Measurements from ENCODE around the gene GRID1. TPM values are rescaled to one million over a fixed set of nuclear protein-coding genes. Genes with fewer than 3 reads are reported as not detected.

The GRID1 gene
- total RNA-seq, 1 experiment from 2014 or later: 5.6 TPM

GRCh38 chr10:86299562-86299961 is 67.0 kb downstream of the GRID1 start:
- H3K9ac ChIP-seq (ENCODE audit: low read length): no peak overlapping the region
- no peak overlapping the region for H3K4me2 ChIP-seq (ENCODE audit: low read length)
- H3K9me2 ChIP-seq (ENCODE audit: insufficient read depth): no peaks in the 10 kb centered on the region
- H3K4me3 ChIP-seq (replicated peaks in 1 of 2; ENCODE audit: low read depth in 1 of 2, low read length in 2 of 2): no peak overlapping the region
- intact Hi-C loops (cut with micrococcal nuclease): no loop called here
- no peak for TF ChIP-seq EGR1 (IDR thresholded peaks at IDR 0.05; ENCODE audit: low read depth)
- TF ChIP-seq ZNF274 (IDR thresholded peaks at IDR 0.05; ENCODE audit: low read depth, low read length): no peak
- TF ChIP-seq RAD21 (IDR thresholded peaks at IDR 0.05; ENCODE audit: low read depth): no peak
- TF ChIP-seq FOSL1 (IDR thresholded peaks at IDR 0.05; ENCODE audit: low read depth): no peak
- TF ChIP-seq ATF3 (IDR thresholded peaks at IDR 0.05): no peak
- no peak for TF ChIP-seq TCF7L2 (IDR thresholded peaks at IDR 0.05; ENCODE audit: borderline replicate concordance, extremely low read depth, insufficient read depth, insufficient read length)
- TF ChIP-seq SP1 (IDR thresholded peaks at IDR 0.05; ENCODE audit: low read depth): no peak
- no peak for TF ChIP-seq CTCF (IDR thresholded peaks at IDR 0.05 in 2 of 3, conservative IDR thresholded peaks at IDR 0.05 in 1 of 3; ENCODE audit: borderline replicate concordance in 1 of 3, insufficient read depth in 1 of 3, low read depth in 2 of 3, low read length in 2 of 3)
- TF ChIP-seq REST (IDR thresholded peaks at IDR 0.05; ENCODE audit: low read depth): no peak
- no peak for TF ChIP-seq JUND (IDR thresholded peaks at IDR 0.05)
- TF ChIP-seq ZFX (IDR thresholded peaks at IDR 0.05): no peak
- no peak for TF ChIP-seq CBX3 (IDR thresholded peaks at IDR 0.05; ENCODE audit: low read depth)
- no peak for TF ChIP-seq POLR2AphosphoS5 (IDR thresholded peaks at IDR 0.05; ENCODE audit: low read depth, low read length)
- no peak for TF ChIP-seq ZBTB33 (IDR thresholded peaks at IDR 0.05; ENCODE audit: extremely low read depth, insufficient replicate concordance, low read length)
- no peak for TF ChIP-seq EZH2 (IDR thresholded peaks at IDR 0.05)
- TF ChIP-seq MAX (IDR thresholded peaks at IDR 0.05): no peak
- TF ChIP-seq EZH2phosphoT487 (IDR thresholded peaks at IDR 0.05; ENCODE audit: borderline replicate concordance): no peak
- TF ChIP-seq ELF1 (IDR thresholded peaks at IDR 0.05; ENCODE audit: borderline replicate concordance, low read depth): no peak
- H3K36me3 ChIP-seq (ENCODE audit: control insufficient read depth in 1 of 2, insufficient read depth in 2 of 2, low read length in 2 of 2): no peaks in the 10 kb centered on the region
- ATAC-seq (no peak), DNase-seq (ENCODE audit: low read depth, low spot score) (no peak)
- no peak overlapping the region for H3K27ac ChIP-seq (ENCODE audit: low read depth, low read length)
- no peaks in the 10 kb centered on the region for H3K9me3 ChIP-seq (ENCODE audit: control insufficient read depth in 1 of 2, insufficient read depth in 1 of 2, low read depth in 1 of 2, low read length in 2 of 2)
- H3K27me3 ChIP-seq (ENCODE audit: insufficient read depth, low read length): no peaks in the 10 kb centered on the region; the same call in 1 of the 2 replicates
- H3K79me2 ChIP-seq (ENCODE audit: insufficient read depth, low read length): no peaks in the 10 kb centered on the region
- ChIA-PET CTCF (no interaction called here), RAD21 (ENCODE audit: low non-redundant PET in 1 of 2, low total read pairs in 2 of 2, uncharacterized antibody in 2 of 2, unreplicated experiment in 2 of 2) (no interaction called here), POLR2A (no interaction called here)
- H2AFZ ChIP-seq (ENCODE audit: low read depth, low read length, poor library complexity, severe bottlenecking): no peak overlapping the region
- no TSS peak for BruUV-seq (replicated peaks)
- H4K20me1 ChIP-seq (ENCODE audit: insufficient read depth): no peaks in the 10 kb centered on the region
- H3K4me1 ChIP-seq (ENCODE audit: control insufficient read depth in 1 of 2, insufficient read depth in 2 of 2, low read length in 2 of 2): no peaks in the 10 kb centered on the region

All from HCT116 (cell line).